ENCODE data around the gene MPP3.

DNA sequence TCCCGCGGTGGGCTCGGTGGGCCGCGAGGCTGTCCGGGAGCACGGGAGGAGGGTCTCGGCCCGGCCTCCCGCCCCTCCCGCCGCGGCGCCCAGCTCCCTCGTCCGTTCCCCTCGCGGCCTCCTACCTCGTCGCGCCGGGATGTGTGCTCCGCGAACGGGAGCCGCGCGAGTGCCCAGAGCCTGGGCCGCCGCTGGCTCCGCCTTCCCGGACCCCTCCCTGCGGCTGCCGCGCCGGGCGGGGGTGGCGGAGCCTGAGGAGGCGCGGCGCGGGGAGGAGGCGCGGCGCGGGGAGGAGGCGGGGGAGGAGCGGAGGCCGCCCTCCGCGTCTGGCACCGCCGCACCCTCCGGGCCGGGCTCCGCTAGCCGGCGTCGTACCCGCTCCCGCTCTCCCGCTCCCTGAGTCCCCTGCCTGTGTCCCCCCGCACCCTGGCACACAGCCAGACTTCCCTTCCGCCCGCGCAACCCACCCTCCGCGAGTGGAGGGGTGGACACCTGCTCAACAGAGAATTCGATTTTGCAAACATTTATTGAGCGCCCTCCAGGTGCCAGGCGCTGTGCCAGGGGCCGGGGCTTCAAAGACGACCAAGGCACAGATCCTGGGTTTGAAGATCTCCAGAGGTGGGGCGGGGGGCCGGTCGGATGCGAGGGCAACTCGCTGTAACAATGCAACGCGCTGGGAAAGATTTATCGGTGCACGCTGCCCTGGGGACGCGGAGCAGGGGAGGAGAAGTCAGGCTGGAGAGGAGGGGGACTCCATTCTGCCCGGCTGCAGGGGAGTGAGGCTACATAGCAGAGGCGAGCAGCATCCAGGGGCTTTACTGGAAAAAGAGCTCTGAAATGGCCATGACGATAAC, at the start of gene MPP3:
- TF ChIP-seq POLR2A (IDR thresholded peaks at IDR 0.05; ENCODE audit: low read depth, low read length) (peak; percentile 85), CTCF (conservative IDR thresholded peaks at IDR 0.05; ENCODE audit: low read depth, low read length) (no peak), RAD21 (IDR thresholded peaks at IDR 0.05; ENCODE audit: low read length) (no peak), RFX5 (IDR thresholded peaks at IDR 0.05; ENCODE audit: low read depth, low read length) (no peak), USF2 (IDR thresholded peaks at IDR 0.05; ENCODE audit: low read depth, low read length) (no peak), SMC3 (IDR thresholded peaks at IDR 0.05; ENCODE audit: low read depth, low read length) (no peak)
